Epithelial cell of proximal tubule (primary cell): ENCODE data around the gene PIK3CD. TPM values are rescaled to one million over a fixed set of nuclear protein-coding genes. Genes with fewer than 3 reads are reported as not detected.
"Not testable (repeated sequence)": the region's sequence is repeated elsewhere in the genome, so short reads cannot be mapped to it uniquely, and the experiment has no call there.

Experiments used
- DNase-seq: peaks from one replicate; pipeline ENCODE4 v3.0.0-alpha.2; 2011; ENCODE audit warnings: low read depth
- H3K4me3 ChIP-seq: 2 replicates; pipeline ENCODE4 v1.5.1; 2011; ENCODE audit warnings: low read depth, mild to moderate bottlenecking, low read length
- CTCF ChIP-seq: conservative IDR thresholded peaks from 2 replicates; pipeline ENCODE4 v1.5.1; 2012; ENCODE audit warnings: low read depth, mild to moderate bottlenecking, low read length
- total RNA-seq: library from RNA; depleted of rRNA; stranded (reverse); fragments of >200 nt; gene quantifications from 2 replicates; pipeline ENCODE4 v1.2.3, GENCODE V29; 2015

The PIK3CD gene
- total RNA-seq, 1 donor from 2014 or later = 24.5 TPM

- no peak for TF ChIP-seq CTCF
- no peak overlapping the region for H3K4me3 ChIP-seq
- DNase-seq = no peak
These were observed 84.7 kb downstream of the PIK3CD start for GRCh38 chr1:9736241-9736640.

- no peak for TF ChIP-seq CTCF
- DNase-seq = no peak
- H3K4me3 ChIP-seq = no peak overlapping the region
These were observed 85.5 kb downstream of the PIK3CD start for GRCh38 chr1:9737057-9737456.

GRCh38 chr1:9737671-9738070 is 86.1 kb downstream of the PIK3CD start:
- no peak for DNase-seq
- no peak for TF ChIP-seq CTCF
- H3K4me3 ChIP-seq = no peak overlapping the region

GRCh38 chr1:9744106-9744799 is 92.7 kb downstream of the PIK3CD start:
- DNase-seq = no peak
- no peak overlapping the region for H3K4me3 ChIP-seq
- TF ChIP-seq CTCF = no peak

- no peak overlapping the region for H3K4me3 ChIP-seq
- DNase-seq = no peak
- no peak for TF ChIP-seq CTCF
These were observed 94.7 kb downstream of the PIK3CD start for GRCh38 chr1:9746211-9746610.

- H3K4me3 ChIP-seq = no peak overlapping the region
- no peak for DNase-seq
- TF ChIP-seq CTCF = no peak
These were observed 95.1 kb downstream of the PIK3CD start for GRCh38 chr1:9746651-9747050.

- not testable (repeated sequence) for DNase-seq, H3K4me3 ChIP-seq
These were observed 96.9 kb downstream of the PIK3CD start for GRCh38 chr1:9748391-9748790.
